Retinal pigment epithelial cell (primary cell): Measurements from ENCODE around the gene FMN1.

Source experiments
- DNase-seq: peaks from one replicate; pipeline ENCODE4 v3.0.0-alpha.2; 2010; ENCODE audit warnings: low read depth
- H3K4me3 ChIP-seq: 2 replicates; pipeline ENCODE4 v1.5.1; 2011; ENCODE audit warnings: mild to moderate bottlenecking, low read length, control low read depth, moderate library complexity
- CTCF ChIP-seq: conservative IDR thresholded peaks from 2 replicates; pipeline ENCODE4 v1.5.1; 2011; ENCODE audit warnings: low read depth, low read length, control low read depth, inconsistent platforms

Gene FMN1

GRCh38 chr15:33114374-33114717 lies 80.2 kb downstream of the FMN1 start:
- no peak for TF ChIP-seq CTCF
- no peak for DNase-seq
- H3K4me3 ChIP-seq: no peak overlapping the region

- no peak overlapping the region for H3K4me3 ChIP-seq
- TF ChIP-seq CTCF: no peak
- no peak for DNase-seq
Observed at GRCh38 chr15:33113666-33114373, 80.7 kb downstream of the FMN1 start.

GRCh38 chr15:33112541-33113105 lies 81.9 kb downstream of the FMN1 start:
- no peak for TF ChIP-seq CTCF
- no peak overlapping the region for H3K4me3 ChIP-seq
- DNase-seq: no peak

- H3K4me3 ChIP-seq: no peak overlapping the region
Observed at GRCh38 chr15:33111041-33111451, 83.5 kb downstream of the FMN1 start.

GRCh38 chr15:33109345-33109744 lies 85.2 kb downstream of the FMN1 start:
- no peak for DNase-seq
- no peak overlapping the region for H3K4me3 ChIP-seq
- no peak for TF ChIP-seq CTCF

More at GRCh38 chr15:33111041-33111451, 83.5 kb downstream of the FMN1 start:
- TF ChIP-seq CTCF: no peak
- DNase-seq: no peak

GRCh38 chr15:33108518-33108917 lies 86.0 kb downstream of the FMN1 start:
- no peak for DNase-seq
- no peak overlapping the region for H3K4me3 ChIP-seq
- TF ChIP-seq CTCF: no peak

- no peak for DNase-seq
- no peak overlapping the region for H3K4me3 ChIP-seq
- no peak for TF ChIP-seq CTCF
Observed at GRCh38 chr15:33107950-33108349, 86.6 kb downstream of the FMN1 start.
